GM18526 (cell line): ENCODE data around the gene DNM1.

ENCODE experiments used
- POLR2A ChIP-seq: IDR thresholded peaks from 3 replicates; pipeline ENCODE4 v1.6.1; 2011; ENCODE audit not compliant: insufficient read length; ENCODE audit errors: extremely low read depth

DNM1 gene

GRCh38 chr9:128169492-128169891, 33.7 kb upstream of the DNM1 start:
- no peak for TF ChIP-seq POLR2A

GRCh38 chr9:128169925-128170324, 33.3 kb upstream of the DNM1 start:
- no peak for TF ChIP-seq POLR2A

GRCh38 chr9:128174062-128174461, 29.1 kb upstream of the DNM1 start:
- no peak for TF ChIP-seq POLR2A

- no peak for TF ChIP-seq POLR2A
Measured at GRCh38 chr9:128175102-128175563, 28.0 kb upstream of the DNM1 start.

- TF ChIP-seq POLR2A = no peak
Measured at GRCh38 chr9:128175726-128176125, 27.5 kb upstream of the DNM1 start.

GRCh38 chr9:128178806-128179431, 24.3 kb upstream of the DNM1 start:
- TF ChIP-seq POLR2A = no peak

GRCh38 chr9:128180001-128180400, 23.2 kb upstream of the DNM1 start:
- no peak for TF ChIP-seq POLR2A

GRCh38 chr9:128180447-128180846, 22.7 kb upstream of the DNM1 start:
- no peak for TF ChIP-seq POLR2A

GRCh38 chr9:128182893-128183588, 20.1 kb upstream of the DNM1 start:
- TF ChIP-seq POLR2A = no peak

GRCh38 chr9:128185979-128186965, 16.9 kb upstream of the DNM1 start:
- no peak for TF ChIP-seq POLR2A

GRCh38 chr9:128187361-128187760, 15.8 kb upstream of the DNM1 start:
- TF ChIP-seq POLR2A = no peak

- TF ChIP-seq POLR2A = no peak
Measured at GRCh38 chr9:128188209-128188608, 15.0 kb upstream of the DNM1 start.

GRCh38 chr9:128190013-128190412, 13.2 kb upstream of the DNM1 start:
- no peak for TF ChIP-seq POLR2A

GRCh38 chr9:128190516-128191405, 12.4 kb upstream of the DNM1 start:
- no peak for TF ChIP-seq POLR2A
